Sigmoid colon (tissue), 7 donors: ENCODE results near the gene PLCB1. TPM values are rescaled to one million over a fixed set of nuclear protein-coding genes. Genes with fewer than 3 reads are reported as not detected.
"Not testable (repeated sequence)": the region's sequence is repeated elsewhere in the genome, so short reads cannot be mapped to it uniquely, and the experiment has no call there.

Experiments
- DNase-seq: peaks from one replicate; pipeline ENCODE4 v3.0.0-alpha.2; 2019
- H3K27ac ChIP-seq, 4 donors: fragments of 200-600 bp; sonication (generic); one replicate each; pipeline ENCODE4 v1.5.1; 2016 to 2019; ENCODE audit warnings: mild to moderate bottlenecking in 1 of 4
- H3K27me3 ChIP-seq, 3 donors: fragments of 200-600 bp; sonication (generic); one replicate each; pipeline ENCODE4 v1.5.1; 2019; ENCODE audit warnings: mild to moderate bottlenecking in 1 of 3
- H3K36me3 ChIP-seq, 4 donors: fragments of 200-600 bp; sonication (generic); one replicate each; pipeline ENCODE4 v1.5.1; 2016 to 2019
- H3K4me1 ChIP-seq, 4 donors: fragments of 200-600 bp; sonication (generic); one replicate each; pipeline ENCODE4 v1.5.1; 2017 to 2019
- H3K4me3 ChIP-seq, 4 donors: fragments of 200-600 bp; sonication (generic); one replicate each; pipeline ENCODE4 v1.5.1; 2017 to 2019; ENCODE audit warnings: mild to moderate bottlenecking in 2 of 4, moderate library complexity in 1 of 4
- H3K9me3 ChIP-seq, 4 donors: fragments of 200-600 bp in 3 of 4; sonication (generic) in 3 of 4; one replicate each; pipeline versions ENCODE4 v1.5.1 to v1.6.1; 2013 to 2019
- CTCF ChIP-seq, 4 experiments: fragments of 450-650 bp in 3 of 4; fragments of 200-600 bp in 1 of 4; IDR thresholded peaks; one replicate each; pipeline ENCODE4 v1.5.1; 2016 to 2019; ENCODE audit warnings: antibody characterized with exemption in 4 of 4, mild to moderate bottlenecking in 3 of 4, moderate library complexity in 2 of 4
- EP300 ChIP-seq, 4 donors: sonication (generic); formaldehyde crosslinking; IDR thresholded peaks; one replicate each; pipeline ENCODE4 v1.6.1; 2017; ENCODE audit warnings: antibody characterized with exemption in 4 of 4
- POLR2A ChIP-seq, 2 donors: fragments of 450-650 bp; IDR thresholded peaks; one replicate each; pipeline ENCODE4 v1.6.1; 2016; ENCODE audit warnings: antibody characterized with exemption in 2 of 2, mild to moderate bottlenecking in 2 of 2, moderate library complexity in 2 of 2
- POLR2AphosphoS5 ChIP-seq, 4 donors: sonication (generic); formaldehyde crosslinking; IDR thresholded peaks; one replicate each; pipeline ENCODE4 v1.6.1; 2017; ENCODE audit warnings: antibody characterized with exemption in 4 of 4
- WGBS, 2 donors: extraction: QIAGEN DNeasy Blood & Tissue Kit; methylation state at CpG; one replicate each; pipeline ENCODE4 v1.1.7; 2013; 5-methylcytosine and 5-hydroxymethylcytosine counted together
- intact Hi-C: fragments of 100-400 bp; cut with DNase I; formaldehyde crosslinking; loops from one replicate; pipeline ENCODE4 v1.15.1; 2023
- polyA plus RNA-seq, 3 donors: library from polyadenylated mRNA; stranded (reverse); fragments of 200-250 nt; gene quantifications; one replicate each; pipeline ENCODE4 v1.2.3, GENCODE V29; 2013
- total RNA-seq, 4 donors: library from RNA; depleted of rRNA; stranded (reverse); fragments of >200 nt; gene quantifications; one replicate each; pipeline ENCODE4 v1.1.0, GENCODE V29; 2016
- donor health status: healthy with polysubstance abuse.
- donor health status: Bipolar disorder and iron deficiency.
- donor health status: healthy.

Gene PLCB1
- total and polyA plus RNA-seq, 7 donors, result 0.92 to 117 (median 86.7) TPM

DNA sequence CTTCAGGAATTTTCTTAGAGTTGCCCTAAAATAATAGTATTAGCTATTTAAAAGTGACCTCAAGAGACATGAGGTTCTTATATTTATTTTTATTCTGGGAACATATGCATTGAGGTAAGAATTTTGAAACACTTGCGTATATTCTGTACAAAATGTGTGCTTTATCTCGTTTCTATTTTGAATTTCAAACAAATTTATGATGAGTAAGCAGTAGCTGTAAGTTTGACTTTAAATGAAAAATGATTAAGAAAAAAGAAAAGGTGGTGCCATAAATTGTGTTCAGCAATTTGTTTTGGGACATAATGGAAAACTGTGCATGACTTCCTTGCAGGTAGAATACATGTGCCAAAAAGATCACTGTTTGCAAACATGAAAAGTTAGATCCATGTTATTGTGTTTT lies 503.8 kb downstream of the PLCB1 start:
- DNase-seq, result no peak
- Histone ChIP-seq H3K27ac (no peak overlapping the region), H3K4me1 (no peaks in the 10 kb centered on the region), H3K4me3 (no peak overlapping the region), H3K36me3 (no peaks in the 10 kb centered on the region), H3K9me3 (no peaks in the 10 kb centered on the region), H3K27me3 (no peaks in the 10 kb centered on the region)
- intact Hi-C loops, result no loop called here
- WGBS, 2 donors, result 75 to 90% methylated on average over 2 of the region's 2 CpGs
- TF ChIP-seq EP300 (IDR thresholded peaks at IDR 0.05) (no peak), POLR2AphosphoS5 (IDR thresholded peaks at IDR 0.05) (no peak), CTCF (IDR thresholded peaks at IDR 0.05) (no peak), POLR2A (IDR thresholded peaks at IDR 0.05) (no peak)

GRCh38 chr20:8639112-8639778 lies 507.2 kb downstream of the PLCB1 start:
- no peak for DNase-seq
- 78 to 83% methylated on average over 4 of the region's 4 CpGs for whole genome bisulfite sequencing, 2 donors
- no peaks in the 10 kb centered on the region for H3K4me1 ChIP-seq
- no peaks in the 10 kb centered on the region for H3K9me3 ChIP-seq
- intact Hi-C loops, result no loop called here
- H3K36me3 ChIP-seq, result no peaks in the 10 kb centered on the region
- H3K27me3 ChIP-seq, result no peaks in the 10 kb centered on the region
- no peak overlapping the region for H3K4me3 ChIP-seq
- TF ChIP-seq EP300 (IDR thresholded peaks at IDR 0.05) (no peak), CTCF (IDR thresholded peaks at IDR 0.05) (no peak), POLR2AphosphoS5 (IDR thresholded peaks at IDR 0.05) (no peak)
- no peak overlapping the region for H3K27ac ChIP-seq

DNA sequence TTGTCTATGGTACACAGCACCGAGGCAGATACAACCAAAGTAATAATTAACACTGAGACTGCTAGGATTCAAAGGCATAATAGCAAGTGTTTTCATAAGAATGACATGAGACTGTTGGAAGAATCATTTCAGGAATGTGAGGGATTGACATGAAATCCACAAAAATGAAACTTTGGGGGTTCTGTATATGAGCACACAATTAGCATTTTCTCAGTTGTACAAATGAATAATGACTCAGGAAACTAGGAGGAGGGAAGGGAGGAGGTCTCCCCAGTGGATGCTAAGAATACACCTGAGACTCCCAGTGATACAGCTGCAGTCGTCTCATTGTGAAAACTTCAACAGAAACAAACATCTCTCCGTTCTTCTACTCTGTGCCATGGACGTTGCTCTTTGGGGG lies 508.4 kb downstream of the PLCB1 start:
- Histone ChIP-seq H3K9me3 (no peaks in the 10 kb centered on the region), H3K4me3 (no peak overlapping the region), H3K36me3 (no peaks in the 10 kb centered on the region), H3K27ac (no peak overlapping the region), H3K4me1 (peaks cover 0 to 4% (median 4%) of the 10 kb centered on the region in 4 donors), H3K27me3 (no peaks in the 10 kb centered on the region)
- no peak for DNase-seq
- no peak for TF ChIP-seq EP300 (IDR thresholded peaks at IDR 0.05)
- no peak for TF ChIP-seq CTCF (IDR thresholded peaks at IDR 0.05)
- no peak for TF ChIP-seq POLR2A (IDR thresholded peaks at IDR 0.05)
- no peak for TF ChIP-seq POLR2AphosphoS5 (IDR thresholded peaks at IDR 0.05)
- 71 to 82% methylated on average over 4 of the region's 4 CpGs for WGBS, 2 donors
- intact Hi-C loops, result no loop called here

- Histone ChIP-seq H3K9me3 (no peaks in the 10 kb centered on the region), H3K27ac (no peak overlapping the region), H3K36me3 (no peaks in the 10 kb centered on the region), H3K4me3 (no peak overlapping the region), H3K4me1 (peaks cover 0 to 22% (median 20%) of the 10 kb centered on the region in 4 donors), H3K27me3 (no peaks in the 10 kb centered on the region)
- TF ChIP-seq POLR2A (IDR thresholded peaks at IDR 0.05), result no peak
- no peak for TF ChIP-seq EP300 (IDR thresholded peaks at IDR 0.05)
- TF ChIP-seq POLR2AphosphoS5 (IDR thresholded peaks at IDR 0.05), result no peak
- TF ChIP-seq CTCF (IDR thresholded peaks at IDR 0.05), result no peak
- intact Hi-C loops, result no loop called here
- DNase-seq, result no peak
- 85 to 93% methylated on average over 1 of the region's 1 CpG for WGBS, 2 donors
Observed at GRCh38 chr20:8642247-8642646, 510.2 kb downstream of the PLCB1 start.

DNA sequence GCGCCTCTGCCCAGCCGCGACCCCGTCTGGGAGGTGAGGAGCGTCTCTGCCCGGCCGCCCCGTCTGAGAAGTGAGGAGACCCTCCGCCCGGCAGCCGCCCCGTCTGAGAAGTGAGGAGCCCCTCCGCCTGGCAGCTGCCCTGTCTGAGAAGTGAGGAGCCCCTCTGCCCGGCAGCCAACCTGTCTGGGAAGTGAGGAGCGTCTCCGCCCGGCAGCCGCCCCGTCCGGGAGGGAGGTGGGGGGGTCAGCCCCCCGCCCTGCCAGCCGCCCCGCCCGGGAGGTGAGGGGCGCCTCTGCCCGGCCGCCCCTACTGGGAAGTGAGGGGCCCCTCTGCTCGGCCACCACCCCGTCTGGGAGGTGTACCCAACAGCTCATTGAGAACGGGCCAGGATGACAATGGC lies 512.4 kb downstream of the PLCB1 start:
- H3K4me3 ChIP-seq, H3K36me3 ChIP-seq, H3K9me3 ChIP-seq, DNase-seq, H3K27me3 ChIP-seq, H3K27ac ChIP-seq, intact Hi-C loops: not testable (repeated sequence)
- WGBS, 2 donors, result 87 to 98% methylated on average over 17 of the region's 30 CpGs
- H3K4me1 ChIP-seq, result peaks cover 0 to 36% (median 34%) of the 10 kb centered on the region in 4 donors
